Erythroblast (primary cell): ENCODE results near the gene TXNL1.
"Not testable (repeated sequence)": the region's sequence is repeated elsewhere in the genome, so short reads cannot be mapped to it uniquely, and the experiment has no call there.

Source experiments
- DNase-seq, 2 experiments: peaks; one replicate each; lab custom pipeline; 2025; lab: John Stamatoyannopoulos, UW
- GATA1 ChIP-seq: IDR thresholded peaks from 2 replicates; pipeline ENCODE4 v1.6.1; 2011; ENCODE audit warnings: low read depth, mild to moderate bottlenecking, control low read depth, low read length, moderate library complexity
- POLR2A ChIP-seq: IDR thresholded peaks from 2 replicates; pipeline ENCODE4 v1.6.1; 2011; ENCODE audit warnings: mild to moderate bottlenecking, low read length

Gene TXNL1

DNA sequence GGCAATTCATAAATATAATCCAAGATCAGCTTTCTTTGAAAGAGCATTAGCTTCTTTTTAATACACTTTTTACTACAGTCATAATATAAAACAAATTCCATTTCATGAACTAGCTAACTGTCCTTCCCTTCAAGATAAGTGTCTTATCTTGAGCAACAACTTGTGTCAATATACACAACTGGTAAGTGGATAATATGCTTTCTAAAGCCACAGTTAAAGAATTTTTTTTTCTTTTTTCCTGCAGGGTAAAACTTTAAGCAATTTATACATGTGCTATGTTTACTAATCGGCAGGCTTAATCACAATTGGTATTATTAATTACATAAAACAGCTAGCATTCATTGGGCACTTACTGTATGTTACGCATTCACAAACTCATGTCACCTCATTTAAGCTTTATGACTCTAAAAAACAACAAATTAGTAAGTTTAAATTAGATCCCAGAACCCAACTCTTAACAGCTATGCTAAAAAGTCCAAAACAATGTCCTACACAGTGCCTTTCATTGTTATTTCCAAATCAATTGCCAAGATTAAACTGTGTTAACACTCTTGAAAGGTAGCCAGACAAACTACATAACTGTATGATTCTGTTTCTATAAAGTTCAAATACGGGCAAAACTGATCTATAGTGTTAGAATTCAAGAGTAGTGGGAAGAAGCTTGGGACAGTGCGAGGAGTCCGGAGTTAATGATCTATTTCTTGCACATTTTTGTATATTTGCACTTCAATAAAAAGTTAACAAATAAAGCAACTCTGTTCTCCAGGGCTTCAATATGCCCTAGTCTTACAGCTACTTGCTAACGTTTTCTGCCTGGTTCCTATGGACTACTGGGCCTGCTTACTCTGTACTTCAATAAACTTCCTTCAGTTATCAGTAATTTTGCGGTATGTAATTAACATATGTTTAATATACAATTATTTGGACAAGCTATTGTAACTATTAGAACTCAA lies 6.0 kb downstream of the TXNL1 start:
- TF ChIP-seq GATA1 (no peak), POLR2A (no peak)
- DNase-seq, result peak; percentile 72 to 88

DNA sequence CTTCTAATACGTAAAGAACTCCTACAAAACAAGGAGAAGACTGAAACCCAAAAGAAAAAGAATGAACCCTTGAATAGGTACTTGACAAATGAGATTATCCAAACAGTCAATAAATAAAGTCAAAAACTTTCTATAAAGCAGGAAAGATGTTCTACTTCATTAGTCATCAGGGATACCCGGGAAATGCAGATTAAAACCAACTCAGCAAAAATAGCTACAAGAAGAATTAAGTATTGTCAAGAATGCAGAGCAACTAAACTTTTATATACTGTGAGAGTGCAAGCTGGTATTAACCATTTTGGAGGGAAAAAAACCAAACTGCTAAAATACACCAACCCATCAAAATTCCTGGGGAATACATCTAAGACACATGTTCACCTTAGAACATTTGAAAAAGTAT lies 10.4 kb downstream of the TXNL1 start:
- DNase-seq, result no peak
- TF ChIP-seq POLR2A (no peak), GATA1 (no peak)

- DNase-seq, result no peak
- TF ChIP-seq GATA1 (no peak), POLR2A (no peak)
These were observed 22.5 kb downstream of the TXNL1 start for GRCh38 chr18:56615738-56616520.

GRCh38 chr18:56606618-56607017 lies 31.8 kb downstream of the TXNL1 start:
- DNase-seq, result no peak
- TF ChIP-seq POLR2A (no peak), GATA1 (no peak)

GRCh38 chr18:56598422-56598821 lies 40.0 kb downstream of the TXNL1 start:
- DNase-seq, result no peak
- TF ChIP-seq POLR2A, result no peak
- no peak for TF ChIP-seq GATA1

DNA sequence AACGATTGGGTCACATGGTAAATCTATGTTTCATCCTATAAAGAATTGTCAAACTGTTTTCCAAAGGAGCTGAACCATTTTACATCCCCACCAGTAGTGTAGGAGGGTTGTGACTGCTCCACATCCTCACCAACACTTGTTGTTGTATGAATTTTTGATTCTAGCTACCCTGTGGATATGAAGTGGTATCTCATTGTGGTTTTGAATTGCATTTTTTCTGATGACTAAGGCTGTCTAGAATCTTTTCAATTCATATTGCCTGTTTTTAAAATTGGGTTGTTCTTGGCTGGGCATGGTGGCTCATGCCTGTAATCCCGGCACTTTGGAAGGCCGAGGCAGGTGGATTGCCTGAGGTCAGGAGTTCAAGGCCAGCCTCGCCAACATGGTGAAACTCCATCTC lies 44.5 kb downstream of the TXNL1 start:
- TF ChIP-seq POLR2A (no peak), GATA1 (no peak)
- no peak for DNase-seq

DNA sequence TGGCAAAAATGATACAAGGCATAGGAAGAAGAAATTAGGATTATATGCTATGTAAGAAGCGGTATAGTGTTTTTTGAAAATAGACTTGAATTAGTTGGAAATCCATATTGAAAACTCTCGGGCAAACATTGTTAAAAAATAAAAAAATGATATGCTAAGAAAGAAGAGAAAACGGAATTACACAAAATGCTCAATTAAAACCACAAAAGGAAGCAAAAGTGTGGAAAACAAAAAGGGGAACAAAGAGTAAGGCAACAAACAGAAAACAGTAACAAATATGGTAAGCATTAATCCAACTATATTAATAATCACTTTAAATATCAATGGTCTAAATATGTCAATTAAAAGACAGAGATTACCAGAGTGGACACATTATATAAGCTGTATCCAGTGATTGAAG lies 58.4 kb downstream of the TXNL1 start:
- DNase-seq, result no peak
- TF ChIP-seq GATA1 (no peak), POLR2A (no peak)

DNA sequence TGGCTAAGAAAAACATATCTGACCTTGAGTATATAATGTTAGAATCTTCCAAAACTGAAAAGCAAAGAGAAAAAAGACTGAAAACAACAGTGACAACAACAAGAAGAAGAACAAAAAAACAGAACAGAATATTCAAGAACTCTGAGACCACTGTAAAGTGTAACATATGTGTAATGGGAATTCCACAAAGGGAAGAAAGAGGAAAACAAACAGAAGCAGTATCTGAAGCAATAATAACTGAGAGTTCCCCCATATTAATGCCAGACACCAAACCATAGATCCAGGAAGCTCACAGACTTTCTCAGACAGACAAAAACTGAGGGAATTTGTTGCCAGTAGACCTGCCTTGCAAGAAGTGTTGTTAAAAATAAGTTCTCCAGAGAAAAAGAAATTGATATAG lies 58.9 kb downstream of the TXNL1 start:
- no peak for DNase-seq
- TF ChIP-seq POLR2A (no peak), GATA1 (no peak)

DNA sequence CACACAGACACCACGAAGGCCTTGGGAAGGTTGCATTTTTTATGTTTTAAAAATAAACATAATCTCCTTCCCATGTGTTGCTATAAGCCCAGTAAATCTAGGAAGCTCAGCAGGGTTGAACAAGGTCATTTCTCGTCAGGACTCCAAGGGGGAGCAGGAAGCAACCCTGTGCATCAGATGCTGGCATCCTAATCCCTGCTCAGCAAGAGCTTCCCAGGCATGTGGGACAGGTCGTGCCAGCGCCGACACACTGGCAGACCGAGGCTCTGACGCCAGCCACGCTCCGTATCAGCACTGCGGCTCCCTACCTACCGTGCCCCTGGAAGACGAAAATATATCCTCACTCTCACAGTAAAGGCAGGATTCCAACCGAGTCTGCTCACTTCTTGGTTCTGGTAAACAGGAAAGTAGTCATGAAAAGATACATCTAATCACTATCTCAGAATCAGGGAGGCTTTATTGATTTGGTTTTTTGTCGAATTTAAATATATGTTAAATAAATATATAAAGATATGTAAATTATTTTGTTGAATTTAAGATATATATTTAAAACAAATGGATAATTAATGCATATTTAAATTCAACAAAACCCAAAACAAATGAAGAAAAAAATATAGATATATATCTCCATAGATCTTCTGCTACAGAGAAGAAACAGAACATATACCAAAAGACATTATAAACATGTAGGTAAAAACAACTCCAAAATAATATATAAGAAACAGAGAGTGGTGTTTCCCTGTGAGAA lies 61.4 kb downstream of the TXNL1 start:
- DNase-seq, result no peak
- TF ChIP-seq GATA1, result no peak
- no peak for TF ChIP-seq POLR2A

- DNase-seq, result peak; percentile 41 to 71
- TF ChIP-seq GATA1 (no peak), POLR2A (no peak)
These were observed 62.4 kb downstream of the TXNL1 start for GRCh38 chr18:56575819-56576663.

DNA sequence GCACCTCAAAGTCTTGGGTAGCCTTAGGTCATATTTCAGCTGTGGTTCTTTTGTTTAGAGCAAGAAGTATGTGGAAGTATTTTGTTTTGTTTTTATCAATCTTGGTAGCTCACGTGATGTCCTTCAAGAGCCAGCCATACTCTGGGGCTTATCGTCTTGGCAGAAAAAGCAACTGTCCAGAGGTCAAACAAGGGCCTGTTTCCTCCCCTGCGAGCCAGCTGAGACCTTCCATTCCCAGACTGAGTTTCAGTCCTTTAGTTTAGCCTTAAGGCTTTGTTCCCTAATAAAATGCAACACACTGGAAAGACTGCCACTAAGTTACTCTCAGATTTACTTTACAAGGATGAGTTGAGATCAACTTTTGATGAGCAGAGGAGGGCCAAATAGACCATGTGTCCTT lies 63.5 kb downstream of the TXNL1 start:
- no peak for DNase-seq
- TF ChIP-seq GATA1, result no peak
- TF ChIP-seq POLR2A, result no peak

- not testable (repeated sequence) for DNase-seq
These were observed 66.1 kb downstream of the TXNL1 start for GRCh38 chr18:56572267-56572666.

- TF ChIP-seq GATA1 (no peak), POLR2A (no peak)
- no peak for DNase-seq
These were observed 67.4 kb downstream of the TXNL1 start for GRCh38 chr18:56570978-56571377.

- TF ChIP-seq GATA1 (no peak), POLR2A (no peak)
- DNase-seq, result no peak
These were observed 69.0 kb downstream of the TXNL1 start for GRCh38 chr18:56569416-56569815.
